DND-41 (cell line): ENCODE measurements around the gene BMPER.

Experiments used
- CTCF ChIP-seq: IDR thresholded peaks from 2 replicates; pipeline ENCODE4 v1.5.1; 2012; ENCODE audit warnings: borderline replicate concordance, low read length, moderate library complexity, mild to moderate bottlenecking; ENCODE audit not compliant: poor library complexity, severe bottlenecking; ENCODE audit errors: extremely low read depth
- EZH2 ChIP-seq: IDR thresholded peaks from 3 replicates; pipeline ENCODE4 v1.6.1; 2012; ENCODE audit warnings: borderline replicate concordance, low read depth, mild to moderate bottlenecking, moderate library complexity, low read length, inconsistent platforms; ENCODE audit not compliant: severe bottlenecking

- no peak for TF ChIP-seq CTCF
- no peak for TF ChIP-seq EZH2
These were observed 4.8 kb upstream of the BMPER start for GRCh38 chr7:33900501-33900900.
